Measurements from ENCODE around the gene CASP5. TPM values are rescaled to one million over a fixed set of nuclear protein-coding genes. Genes with fewer than 3 reads are reported as not detected.

CASP5 gene
- total and polyA plus RNA-seq, 2 of the 4 experiments (the other 2 are of a cell fraction): not detected

DNA sequence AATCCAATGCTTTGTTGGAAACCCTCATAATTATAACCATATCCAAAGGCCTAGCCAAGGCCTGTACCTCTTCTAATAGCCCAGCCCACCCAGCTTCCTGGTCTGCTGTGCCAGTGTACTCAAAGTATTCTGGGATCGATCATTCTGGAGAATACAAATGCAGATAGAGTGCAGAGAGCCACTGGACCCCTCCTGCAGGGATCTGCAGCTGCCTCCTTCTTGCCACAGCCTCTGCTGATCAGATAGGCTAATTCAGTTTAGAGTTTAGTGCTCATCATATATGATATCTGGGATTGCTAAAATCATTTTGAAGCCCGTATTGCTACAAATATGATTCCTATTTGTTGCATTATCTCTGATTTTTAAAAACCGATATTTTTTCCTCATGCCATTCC lies 17.5 kb downstream of the CASP5 start:
- intact Hi-C loops (cut with micrococcal nuclease) (no loop called here), dilution Hi-C loops (cut with HindIII; ENCODE audit: low sequenced_read_pairs, unreplicated experiment) (no loop called here), in situ Hi-C loops (cut with MboI; ENCODE audit: low sequenced_read_pairs) (no loop called here)
- ChIA-PET POLR2A (ENCODE audit: unreplicated experiment) (no interaction called here), CTCF (no interaction called here)
- Histone ChIP-seq H2BK5ac (ENCODE audit: low read depth, low read length, poor library complexity, severe bottlenecking) (no peak overlapping the region), H3K9me1 (ENCODE audit: insufficient read depth, low read length) (no peaks in the 10 kb centered on the region; the same call in 1 of the 2 replicates), H2BK120ac (ENCODE audit: low read depth, low read length) (peak overlapping the region; percentile 91), H3K4me2 (ENCODE audit: low read depth, low read length) (no peak overlapping the region), H2BK20ac (ENCODE audit: low read depth, low read length) (peak overlapping the region; percentile 87), H3K4me1 (ENCODE audit: control insufficient read depth, insufficient read depth, low read length) (peaks cover 2% of the 10 kb centered on the region), H3K9me3 (ENCODE audit: control insufficient read depth, insufficient read depth, low read length) (no peaks in the 10 kb centered on the region), H2AFZ (replicated peaks; ENCODE audit: low read length, poor library complexity) (peak overlapping the region; percentile 52), H4K5ac (ENCODE audit: low read depth, low read length) (peak overlapping the region; percentile 56; the same call in 1 of the 2 replicates), H3K18ac (ENCODE audit: low read depth, low read length) (peak overlapping the region; percentile 63; the same call in 1 of the 2 replicates), H3K56ac (ENCODE audit: extremely low read depth, insufficient read depth, low read length) (no peak overlapping the region), H2BK15ac (ENCODE audit: low read depth, low read length) (peak overlapping the region; percentile 46; the same call in 1 of the 3 replicates), H3K14ac (replicated peaks; ENCODE audit: low read depth, low read length) (peak overlapping the region; percentile 67; the same call in 1 of the 2 replicates), H2AK9ac (replicated peaks; ENCODE audit: low read depth, low read length, poor library complexity) (peak overlapping the region; percentile 79), H4K91ac (ENCODE audit: insufficient read depth, low read depth, low read length) (peak overlapping the region; percentile 45), H3K36me3 (ENCODE audit: control insufficient read depth, insufficient read depth, low read length) (no peaks in the 10 kb centered on the region), H3K23ac (ENCODE audit: low read depth, low read length) (peak overlapping the region; percentile 65; the same call in 1 of the 2 replicates), H4K20me1 (ENCODE audit: insufficient read depth, low read length) (no peaks in the 10 kb centered on the region), H4K8ac (ENCODE audit: low read depth in 2 of 2, low read length in 2 of 2) (peak overlapping the region in 1 of 2 experiments; percentile 71; a peak in 1 of 4 replicates), H3K9ac (ENCODE audit: low read depth, low read length) (no peak overlapping the region), H3K27ac (ENCODE audit: insufficient read depth, low read length) (peak overlapping the region; percentile 50; the same call in 1 of the 2 replicates), H3K79me1 (ENCODE audit: low read depth in 1 of 2, low read length in 2 of 2) (no peaks in the 10 kb centered on the region), H3K4ac (ENCODE audit: low read depth, low read length) (peak overlapping the region; percentile 70), H3K27me3 (ENCODE audit: control insufficient read depth, insufficient read depth, low read length) (no peaks in the 10 kb centered on the region), H3K4me3 (ENCODE audit: insufficient read depth, low read depth, low read length) (no peak overlapping the region), H2AK5ac (ENCODE audit: low read depth, low read length) (no peak overlapping the region)
- ATAC-seq (ENCODE audit: low read depth) (peak; percentile 69), DNase-seq (no peak)
- TF ChIP-seq, protein P1, sequence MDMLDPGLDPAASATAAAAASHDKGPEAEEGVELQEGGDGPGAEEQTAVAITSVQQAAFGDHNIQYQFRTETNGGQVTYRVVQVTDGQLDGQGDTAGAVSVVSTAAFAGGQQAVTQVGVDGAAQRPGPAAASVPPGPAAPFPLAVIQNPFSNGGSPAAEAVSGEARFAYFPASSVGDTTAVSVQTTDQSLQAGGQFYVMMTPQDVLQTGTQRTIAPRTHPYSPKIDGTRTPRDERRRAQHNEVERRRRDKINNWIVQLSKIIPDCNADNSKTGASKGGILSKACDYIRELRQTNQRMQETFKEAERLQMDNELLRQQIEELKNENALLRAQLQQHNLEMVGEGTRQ (IDR thresholded peaks at IDR 0.05; ENCODE audit: low read depth, low read length): no peak
- no TSS peak for BruUV-seq (replicated peaks)
- WGBS, 2 experiments (ENCODE audit: extremely low coverage in 2 of 2, insufficient read length in 1 of 2): 100% methylated on average over 1 of the region's 3 CpGs; no CpG with 5 or more reads in 1 of the 2 experiments

Measured in IMR-90 (cell line).